Measurements from ENCODE around the gene AHNAK2.

DNA sequence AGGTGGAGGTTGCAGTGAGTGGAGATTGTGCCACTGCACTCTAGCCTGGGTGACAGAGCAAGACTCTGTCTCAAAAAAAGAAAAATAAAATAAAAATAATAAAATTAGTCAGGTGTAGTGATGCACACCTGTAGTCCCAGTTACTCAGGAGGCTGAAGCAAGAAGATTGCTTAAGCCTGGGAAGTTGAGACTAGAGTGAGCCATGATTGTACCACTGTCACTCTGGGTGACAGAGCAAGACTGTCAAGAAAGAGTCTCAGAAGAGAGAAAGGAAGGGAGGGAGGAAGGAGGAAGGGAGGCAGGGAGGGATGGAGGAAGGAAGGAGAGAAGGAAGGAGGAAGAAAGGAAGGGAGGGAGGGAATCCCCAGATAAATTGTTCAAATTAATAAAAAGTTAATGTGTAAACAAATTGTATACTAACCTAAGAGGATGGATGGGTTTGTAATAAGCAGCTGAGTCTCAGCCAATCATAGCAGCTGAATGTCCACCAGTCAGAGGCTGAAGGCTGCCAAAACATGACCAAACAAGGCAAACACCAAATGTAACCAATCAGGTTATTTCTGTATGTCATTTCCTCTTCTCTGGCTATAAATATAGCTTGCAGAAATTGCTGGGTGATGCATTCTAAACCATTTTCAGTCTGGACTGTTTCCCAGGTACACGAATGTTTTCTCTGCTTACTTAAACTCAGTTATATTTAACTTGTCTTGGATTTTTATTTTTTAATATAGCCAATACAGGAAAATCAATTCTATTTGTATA, 48.8 kb upstream of the AHNAK2 start:
- TF ChIP-seq EZH2phosphoT487 (IDR thresholded peaks at IDR 0.05; ENCODE audit: low read depth, severe bottlenecking, unreplicated experiment) (no peak), CTCF (IDR thresholded peaks at IDR 0.05; ENCODE audit: poor library complexity) (no peak), EZH2 (IDR thresholded peaks at IDR 0.05; ENCODE audit: borderline replicate concordance) (no peak)

All from hepatocyte (in vitro differentiated cells).